GM18511 (cell line): ENCODE data around the gene SYCP3.
A peak's percentile ranks its signal among the peaks of the same experiment; 100 is the strongest.

Source experiments
- ATAC-seq: cut with Tn5 transposase; IDR thresholded peaks from one replicate; pipeline ENCODE4 v1.9.1; 2021; ENCODE audit warnings: mild to moderate bottlenecking, moderate library complexity; ENCODE audit not compliant: unreplicated experiment

The SYCP3 gene

GRCh38 chr12:101738920-101739665 lies at the start of gene SYCP3:
Gene SYCP3, minus strand, starts transcription at chr12:101739462. Its CDS starts 1,527 bp downstream, at chr12:101737935.
- no peak for ATAC-seq

GRCh38 chr12:101785671-101786070 lies 46.4 kb upstream of the SYCP3 start:
- no peak for ATAC-seq

- ATAC-seq: no peak
These were observed 45.1 kb upstream of the SYCP3 start for GRCh38 chr12:101784376-101784775.

GRCh38 chr12:101783838-101784237 lies 44.6 kb upstream of the SYCP3 start:
- ATAC-seq: no peak

GRCh38 chr12:101783150-101783549 lies 43.9 kb upstream of the SYCP3 start:
- no peak for ATAC-seq

- no peak for ATAC-seq
These were observed 43.0 kb upstream of the SYCP3 start for GRCh38 chr12:101782273-101782731.

GRCh38 chr12:101781834-101782233 lies 42.6 kb upstream of the SYCP3 start:
- ATAC-seq: no peak

- ATAC-seq: no peak
These were observed 41.3 kb upstream of the SYCP3 start for GRCh38 chr12:101780599-101780998.

GRCh38 chr12:101779626-101780025 lies 40.4 kb upstream of the SYCP3 start:
- no peak for ATAC-seq

GRCh38 chr12:101779200-101779599 lies 39.9 kb upstream of the SYCP3 start:
- no peak for ATAC-seq

GRCh38 chr12:101777978-101778377 lies 38.7 kb upstream of the SYCP3 start:
- ATAC-seq: no peak

GRCh38 chr12:101777485-101777884 lies 38.2 kb upstream of the SYCP3 start:
- ATAC-seq: no peak

GRCh38 chr12:101775816-101776215 lies 36.6 kb upstream of the SYCP3 start:
- no peak for ATAC-seq

- ATAC-seq: peak; percentile 83
These were observed 34.4 kb upstream of the SYCP3 start for GRCh38 chr12:101773650-101774162.

GRCh38 chr12:101772012-101772775 lies 32.9 kb upstream of the SYCP3 start:
- ATAC-seq: no peak

- no peak for ATAC-seq
These were observed 30.6 kb upstream of the SYCP3 start for GRCh38 chr12:101769865-101770264.

GRCh38 chr12:101768781-101769180 lies 29.5 kb upstream of the SYCP3 start:
- no peak for ATAC-seq

- ATAC-seq: no peak
These were observed 28.3 kb upstream of the SYCP3 start for GRCh38 chr12:101767537-101767936.

- no peak for ATAC-seq
These were observed 25.0 kb upstream of the SYCP3 start for GRCh38 chr12:101764051-101764792.

- ATAC-seq: no peak
These were observed 24.1 kb upstream of the SYCP3 start for GRCh38 chr12:101763246-101763931.

- ATAC-seq: no peak
These were observed 22.5 kb upstream of the SYCP3 start for GRCh38 chr12:101761781-101762180.
